ENCODE data around the gene UTP14C.
A peak's percentile ranks its signal among the peaks of the same experiment; 100 is the strongest.

UTP14C gene

DNA sequence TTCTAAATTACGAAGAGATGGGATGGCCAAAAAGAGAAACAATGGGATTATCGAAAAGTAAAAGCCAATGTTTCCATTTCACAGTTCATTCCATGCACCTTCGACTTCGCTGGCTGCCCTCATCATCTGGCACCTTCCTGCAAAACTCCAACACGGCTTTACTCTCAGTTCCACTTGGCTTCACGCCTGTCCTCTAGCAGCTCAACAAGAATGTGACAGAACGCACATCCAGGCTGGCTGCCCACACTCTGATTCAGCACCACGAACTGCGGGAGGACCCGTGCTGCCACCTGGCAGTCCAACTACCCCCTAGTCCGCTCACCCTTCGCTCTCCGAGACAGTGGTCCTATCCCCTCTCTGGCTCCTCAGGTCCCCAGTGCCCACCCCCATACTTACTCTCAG is 25.0 kb upstream of the UTP14C start:
- TF ChIP-seq, protein P1, sequence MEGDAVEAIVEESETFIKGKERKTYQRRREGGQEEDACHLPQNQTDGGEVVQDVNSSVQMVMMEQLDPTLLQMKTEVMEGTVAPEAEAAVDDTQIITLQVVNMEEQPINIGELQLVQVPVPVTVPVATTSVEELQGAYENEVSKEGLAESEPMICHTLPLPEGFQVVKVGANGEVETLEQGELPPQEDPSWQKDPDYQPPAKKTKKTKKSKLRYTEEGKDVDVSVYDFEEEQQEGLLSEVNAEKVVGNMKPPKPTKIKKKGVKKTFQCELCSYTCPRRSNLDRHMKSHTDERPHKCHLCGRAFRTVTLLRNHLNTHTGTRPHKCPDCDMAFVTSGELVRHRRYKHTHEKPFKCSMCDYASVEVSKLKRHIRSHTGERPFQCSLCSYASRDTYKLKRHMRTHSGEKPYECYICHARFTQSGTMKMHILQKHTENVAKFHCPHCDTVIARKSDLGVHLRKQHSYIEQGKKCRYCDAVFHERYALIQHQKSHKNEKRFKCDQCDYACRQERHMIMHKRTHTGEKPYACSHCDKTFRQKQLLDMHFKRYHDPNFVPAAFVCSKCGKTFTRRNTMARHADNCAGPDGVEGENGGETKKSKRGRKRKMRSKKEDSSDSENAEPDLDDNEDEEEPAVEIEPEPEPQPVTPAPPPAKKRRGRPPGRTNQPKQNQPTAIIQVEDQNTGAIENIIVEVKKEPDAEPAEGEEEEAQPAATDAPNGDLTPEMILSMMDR (IDR thresholded peaks at IDR 0.05; ENCODE audit: low read depth, low read length, poor library complexity, severe bottlenecking): no peak
- TF ChIP-seq EZH2phosphoT487 (IDR thresholded peaks at IDR 0.05; ENCODE audit: borderline replicate concordance, low read length): no peak
- H3K4me2 ChIP-seq (ENCODE audit: low read length): no peak overlapping the region

DNA sequence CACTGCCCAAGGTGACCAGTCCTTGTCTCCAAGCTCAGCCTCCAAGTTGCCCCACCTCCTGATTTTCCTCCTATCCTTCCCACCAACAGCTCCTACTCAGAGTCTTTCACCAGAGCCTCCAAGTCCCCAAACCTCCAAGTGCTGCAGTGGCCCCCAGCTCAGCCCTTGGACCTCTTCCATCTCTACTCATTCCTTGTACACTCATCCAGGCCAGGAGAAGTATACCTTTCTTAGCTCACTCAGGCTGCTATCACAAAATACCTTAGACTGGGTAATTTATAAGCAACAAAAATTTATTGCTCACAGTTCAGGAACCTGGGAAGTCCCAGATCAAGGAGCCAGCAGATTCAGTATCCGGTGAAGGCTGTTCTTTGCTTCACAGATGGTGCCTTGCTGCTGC is 24.6 kb upstream of the UTP14C start:
- peaks cover 30% of the 10 kb centered on the region for H3K27me3 ChIP-seq (ENCODE audit: control insufficient read depth, low read length)
- no peaks in the 10 kb centered on the region for H3K9me3 ChIP-seq (ENCODE audit: control insufficient read depth, insufficient read depth, low read length)
- no peaks in the 10 kb centered on the region for H3K9me2 ChIP-seq (replicated peaks; ENCODE audit: control insufficient read depth, low read length)
- no peaks in the 10 kb centered on the region for H4K20me1 ChIP-seq (ENCODE audit: control insufficient read depth, insufficient read depth, low read depth, low read length)
- H3K79me2 ChIP-seq (ENCODE audit: control insufficient read depth, low read length): no peaks in the 10 kb centered on the region
- H3K36me3 ChIP-seq (ENCODE audit: control insufficient read depth, low read length): no peaks in the 10 kb centered on the region
- no peaks in the 10 kb centered on the region for H3K4me1 ChIP-seq (ENCODE audit: control insufficient read depth, low read length)
- TF ChIP-seq EZH2phosphoT487 (IDR thresholded peaks at IDR 0.05; ENCODE audit: borderline replicate concordance, low read length): no peak
- TF ChIP-seq, protein P1 (IDR thresholded peaks at IDR 0.05; ENCODE audit: low read depth, low read length, poor library complexity, severe bottlenecking): no peak
- no peak overlapping the region for H3K4me3 ChIP-seq (ENCODE audit: low read length)
- H3F3A ChIP-seq (ENCODE audit: control insufficient read depth, insufficient read depth): no peaks in the 10 kb centered on the region
- no peak overlapping the region for H3K27ac ChIP-seq (ENCODE audit: low read depth, low read length)
- no peak overlapping the region for H3K4me2 ChIP-seq (ENCODE audit: low read length)

More for the DNA sequence above, 25.0 kb upstream of the UTP14C start:
- no peaks in the 10 kb centered on the region for H3F3A ChIP-seq (ENCODE audit: control insufficient read depth, insufficient read depth)
- peaks cover 33% of the 10 kb centered on the region for H3K27me3 ChIP-seq (ENCODE audit: control insufficient read depth, low read length)
- H3K9me3 ChIP-seq (ENCODE audit: control insufficient read depth, insufficient read depth, low read length): no peaks in the 10 kb centered on the region
- no peaks in the 10 kb centered on the region for H3K9me2 ChIP-seq (replicated peaks; ENCODE audit: control insufficient read depth, low read length)
- H4K20me1 ChIP-seq (ENCODE audit: control insufficient read depth, insufficient read depth, low read depth, low read length): no peaks in the 10 kb centered on the region
- H3K4me1 ChIP-seq (ENCODE audit: control insufficient read depth, low read length): no peaks in the 10 kb centered on the region
- H3K79me2 ChIP-seq (ENCODE audit: control insufficient read depth, low read length): no peaks in the 10 kb centered on the region
- H3K27ac ChIP-seq (ENCODE audit: low read depth, low read length): no peak overlapping the region
- no peaks in the 10 kb centered on the region for H3K36me3 ChIP-seq (ENCODE audit: control insufficient read depth, low read length)
- H3K4me3 ChIP-seq (ENCODE audit: low read length): no peak overlapping the region

DNA sequence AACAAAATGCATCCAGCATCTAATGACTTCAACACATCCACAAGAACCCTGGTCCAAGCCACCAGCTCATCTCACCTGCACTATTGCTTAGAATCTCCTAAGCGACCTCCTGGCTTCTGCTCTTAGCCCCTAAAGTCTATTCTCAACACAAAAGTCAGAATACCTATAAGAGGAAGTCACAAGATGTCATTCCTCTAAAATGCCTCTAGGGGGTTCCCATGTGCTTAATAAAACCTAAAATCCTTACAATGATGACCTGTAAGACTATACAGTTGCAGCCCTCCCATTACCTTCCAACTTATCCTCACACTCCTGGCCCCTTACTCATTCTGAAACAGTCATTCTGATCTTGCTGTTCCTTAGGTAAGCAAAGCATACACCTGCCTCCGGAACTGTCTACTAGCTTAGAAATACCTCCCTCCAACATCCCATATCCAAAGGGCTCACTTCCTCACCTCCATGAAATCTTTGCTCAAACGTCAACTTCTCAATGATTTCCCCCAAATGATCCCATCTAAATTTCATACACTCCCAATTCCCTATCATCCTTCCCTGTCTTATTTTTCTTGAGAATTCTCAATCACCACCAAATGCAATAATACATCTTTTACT is 23.3 kb upstream of the UTP14C start:
- no peaks in the 10 kb centered on the region for H4K20me1 ChIP-seq (ENCODE audit: control insufficient read depth, insufficient read depth, low read depth, low read length)
- no peaks in the 10 kb centered on the region for H3K9me2 ChIP-seq (replicated peaks; ENCODE audit: control insufficient read depth, low read length)
- no peaks in the 10 kb centered on the region for H3K4me1 ChIP-seq (ENCODE audit: control insufficient read depth, low read length)
- H3F3A ChIP-seq (ENCODE audit: control insufficient read depth, insufficient read depth): no peaks in the 10 kb centered on the region
- H3K4me3 ChIP-seq (ENCODE audit: low read length): no peak overlapping the region
- H3K36me3 ChIP-seq (ENCODE audit: control insufficient read depth, low read length): no peaks in the 10 kb centered on the region
- H3K4me2 ChIP-seq (ENCODE audit: low read length): no peak overlapping the region
- TF ChIP-seq, protein P1 (IDR thresholded peaks at IDR 0.05; ENCODE audit: low read depth, low read length, poor library complexity, severe bottlenecking): peak; percentile 72
- no peak for TF ChIP-seq EZH2phosphoT487 (IDR thresholded peaks at IDR 0.05; ENCODE audit: borderline replicate concordance, low read length)
- no peak overlapping the region for H3K27ac ChIP-seq (ENCODE audit: low read depth, low read length)
- H3K79me2 ChIP-seq (ENCODE audit: control insufficient read depth, low read length): no peaks in the 10 kb centered on the region
- H3K27me3 ChIP-seq (ENCODE audit: control insufficient read depth, low read length): peaks cover 32% of the 10 kb centered on the region
- H3K9me3 ChIP-seq (ENCODE audit: control insufficient read depth, insufficient read depth, low read length): no peaks in the 10 kb centered on the region
